Measurements from ENCODE around the gene AIP.

DNA sequence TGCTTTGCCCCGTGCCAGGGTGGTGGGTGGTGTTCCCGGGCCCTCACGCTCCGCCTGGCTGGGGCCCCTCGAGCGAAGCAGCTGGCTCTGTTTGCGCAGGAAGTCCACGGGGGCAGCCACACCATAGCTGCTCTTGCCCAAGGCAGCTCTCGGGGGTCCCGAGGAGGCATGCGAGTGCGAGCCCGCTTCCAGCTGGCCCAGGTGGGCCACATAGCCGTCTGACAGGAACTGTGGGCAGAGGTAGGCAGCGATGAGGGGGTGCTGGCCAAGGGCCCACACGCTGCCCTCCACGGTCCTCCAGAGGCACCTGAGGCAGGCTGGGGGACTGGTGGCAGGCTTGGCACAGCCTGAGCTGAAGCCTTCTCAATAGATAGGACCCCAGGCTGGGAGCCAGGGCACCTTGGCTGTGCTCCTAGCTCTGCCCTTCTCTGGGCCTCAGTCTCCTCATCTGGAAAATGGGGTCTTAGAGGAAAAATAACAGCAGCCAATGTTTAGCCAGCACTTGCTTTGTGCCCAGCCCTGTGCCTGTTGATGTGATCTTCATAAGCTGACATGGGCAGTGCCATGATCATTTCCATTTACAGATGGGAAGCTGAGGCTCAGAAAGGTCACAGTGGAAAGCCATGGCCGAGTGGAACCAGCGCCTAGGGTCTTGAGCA is 9.4 kb downstream of the AIP start:
- TF ChIP-seq, protein P1, sequence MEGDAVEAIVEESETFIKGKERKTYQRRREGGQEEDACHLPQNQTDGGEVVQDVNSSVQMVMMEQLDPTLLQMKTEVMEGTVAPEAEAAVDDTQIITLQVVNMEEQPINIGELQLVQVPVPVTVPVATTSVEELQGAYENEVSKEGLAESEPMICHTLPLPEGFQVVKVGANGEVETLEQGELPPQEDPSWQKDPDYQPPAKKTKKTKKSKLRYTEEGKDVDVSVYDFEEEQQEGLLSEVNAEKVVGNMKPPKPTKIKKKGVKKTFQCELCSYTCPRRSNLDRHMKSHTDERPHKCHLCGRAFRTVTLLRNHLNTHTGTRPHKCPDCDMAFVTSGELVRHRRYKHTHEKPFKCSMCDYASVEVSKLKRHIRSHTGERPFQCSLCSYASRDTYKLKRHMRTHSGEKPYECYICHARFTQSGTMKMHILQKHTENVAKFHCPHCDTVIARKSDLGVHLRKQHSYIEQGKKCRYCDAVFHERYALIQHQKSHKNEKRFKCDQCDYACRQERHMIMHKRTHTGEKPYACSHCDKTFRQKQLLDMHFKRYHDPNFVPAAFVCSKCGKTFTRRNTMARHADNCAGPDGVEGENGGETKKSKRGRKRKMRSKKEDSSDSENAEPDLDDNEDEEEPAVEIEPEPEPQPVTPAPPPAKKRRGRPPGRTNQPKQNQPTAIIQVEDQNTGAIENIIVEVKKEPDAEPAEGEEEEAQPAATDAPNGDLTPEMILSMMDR (IDR thresholded peaks at IDR 0.05), result no peak
- no peak for TF ChIP-seq POLR2A (IDR thresholded peaks at IDR 0.05)
- no peak for TF ChIP-seq EP300 (IDR thresholded peaks at IDR 0.05)

Data from ovary (tissue), 3 donors.